Amniotic epithelial cell (primary cell): ENCODE measurements around the gene CNTFR.
"Not testable (repeated sequence)": the region's sequence is repeated elsewhere in the genome, so short reads cannot be mapped to it uniquely, and the experiment has no call there.

ENCODE experiments used
- DNase-seq: peaks from one replicate; pipeline ENCODE4 v3.0.0-alpha.2; 2010; ENCODE audit warnings: low read depth

CNTFR gene

GRCh38 chr9:34554211-34555001 is 35.1 kb downstream of the CNTFR start:
- DNase-seq: no peak

GRCh38 chr9:34553511-34554021 is 36.0 kb downstream of the CNTFR start:
- DNase-seq: no peak

- no peak for DNase-seq
Measured at GRCh38 chr9:34552986-34553385, 36.5 kb downstream of the CNTFR start.

GRCh38 chr9:34552606-34552981 is 36.9 kb downstream of the CNTFR start:
- DNase-seq: no peak

GRCh38 chr9:34551751-34552605 is 37.5 kb downstream of the CNTFR start:
- DNase-seq: no peak

- no peak for DNase-seq
Measured at GRCh38 chr9:34550681-34551270, 38.7 kb downstream of the CNTFR start.

- no peak for DNase-seq
Measured at GRCh38 chr9:34550016-34550680, 39.4 kb downstream of the CNTFR start.

- DNase-seq: no peak
Measured at GRCh38 chr9:34549407-34549732, 40.2 kb downstream of the CNTFR start.

- DNase-seq: peak; percentile 30
Measured at GRCh38 chr9:34547960-34548611, 41.4 kb downstream of the CNTFR start.

- DNase-seq: peak; percentile 74
Measured at GRCh38 chr9:34546834-34547827, 42.4 kb downstream of the CNTFR start.

- no peak for DNase-seq
Measured at GRCh38 chr9:34546102-34546833, 43.3 kb downstream of the CNTFR start.

- no peak for DNase-seq
Measured at GRCh38 chr9:34545497-34545896, 44.0 kb downstream of the CNTFR start.

GRCh38 chr9:34544035-34544434 is 45.5 kb downstream of the CNTFR start:
- DNase-seq: no peak

- no peak for DNase-seq
Measured at GRCh38 chr9:34541540-34541939, 48.0 kb downstream of the CNTFR start.

GRCh38 chr9:34540827-34541226 is 48.7 kb downstream of the CNTFR start:
- DNase-seq: peak; percentile 61

GRCh38 chr9:34536685-34537084 is 52.8 kb downstream of the CNTFR start:
- no peak for DNase-seq

- not testable (repeated sequence) for DNase-seq
Measured at GRCh38 chr9:34532041-34532440, 57.5 kb downstream of the CNTFR start.

- DNase-seq: no peak
Measured at GRCh38 chr9:34526026-34526425, 63.5 kb downstream of the CNTFR start.

GRCh38 chr9:34524349-34524748 is 65.2 kb downstream of the CNTFR start:
- DNase-seq: no peak
